Glomerular visceral epithelial cell (primary cell): ENCODE measurements around the gene MAP3K5.
"Not testable (repeated sequence)": the region's sequence is repeated elsewhere in the genome, so short reads cannot be mapped to it uniquely, and the experiment has no call there.

Experiments
- DNase-seq: peaks from one replicate; pipeline ENCODE4 v3.0.0-alpha.2; 2016; ENCODE audit errors: extremely low spot score

The MAP3K5 gene

GRCh38 chr6:136721467-136721866 is 70.8 kb downstream of the MAP3K5 start:
- DNase-seq = no peak

- no peak for DNase-seq
Observed at GRCh38 chr6:136720045-136720770, 72.1 kb downstream of the MAP3K5 start.

GRCh38 chr6:136719280-136720044 is 72.8 kb downstream of the MAP3K5 start:
- no peak for DNase-seq

- no peak for DNase-seq
Observed at GRCh38 chr6:136718476-136718875, 73.8 kb downstream of the MAP3K5 start.

- no peak for DNase-seq
Observed at GRCh38 chr6:136717716-136717990, 74.6 kb downstream of the MAP3K5 start.

- DNase-seq = no peak
Observed at GRCh38 chr6:136716917-136717715, 75.2 kb downstream of the MAP3K5 start.

- DNase-seq = not testable (repeated sequence)
Observed at GRCh38 chr6:136712642-136713041, 79.6 kb downstream of the MAP3K5 start.

GRCh38 chr6:136711644-136712043 is 80.6 kb downstream of the MAP3K5 start:
- DNase-seq = no peak

GRCh38 chr6:136710877-136711552 is 81.3 kb downstream of the MAP3K5 start:
- DNase-seq = no peak

- DNase-seq = no peak
Observed at GRCh38 chr6:136709429-136709828, 82.8 kb downstream of the MAP3K5 start.

GRCh38 chr6:136706430-136706829 is 85.8 kb downstream of the MAP3K5 start:
- no peak for DNase-seq

- DNase-seq = no peak
Observed at GRCh38 chr6:136703331-136703865, 88.9 kb downstream of the MAP3K5 start.

GRCh38 chr6:136701045-136701444 is 91.2 kb downstream of the MAP3K5 start:
- DNase-seq = no peak

- DNase-seq = no peak
Observed at GRCh38 chr6:136699358-136699757, 92.9 kb downstream of the MAP3K5 start.

GRCh38 chr6:136696783-136697364 is 95.4 kb downstream of the MAP3K5 start:
- no peak for DNase-seq

- no peak for DNase-seq
Observed at GRCh38 chr6:136696238-136696637, 96.0 kb downstream of the MAP3K5 start.

- no peak for DNase-seq
Observed at GRCh38 chr6:136695412-136695811, 96.9 kb downstream of the MAP3K5 start.

GRCh38 chr6:136693090-136693489 is 99.2 kb downstream of the MAP3K5 start:
- DNase-seq = no peak

GRCh38 chr6:136687894-136688293 is 104.4 kb downstream of the MAP3K5 start:
- DNase-seq = not testable (repeated sequence)

GRCh38 chr6:136685540-136686108 is 106.7 kb downstream of the MAP3K5 start:
- DNase-seq = no peak

- no peak for DNase-seq
Observed at GRCh38 chr6:136684466-136684865, 107.8 kb downstream of the MAP3K5 start.
